A549 (cell line): ENCODE data around the gene FBXO48. TPM values are rescaled to one million over a fixed set of nuclear protein-coding genes. Genes with fewer than 3 reads are reported as not detected.

Source experiments
- ATAC-seq, 2 experiments: fragments of 200-7000 bp in 1 of 2; fragments of >200 bp in 1 of 2; cut with Nextera tagmentation in 1 of 2; cut with Tn5 transposase in 1 of 2; 3 replicates each; pipeline versions ENCODE4 v1.8.0 to v1.9.1; 2018 to 2020; ENCODE audit warnings: mild to moderate bottlenecking in 1 of 2, moderate library complexity in 1 of 2
- CTCF ChIA-PET: fragments of 300-600 bp; sonication (Branson Sonifier 250); formaldehyde crosslinking; extraction: SDS; loops from one replicate; lab custom pipeline; 2021; ENCODE audit warnings: antibody characterized with exemption, inconsistent platforms; lab: Yijun Ruan, JAX
- POLR2A ChIA-PET: fragments of 350-600 bp; formaldehyde crosslinking; extraction: SDS; loops from one replicate; lab custom pipeline; 2021; ENCODE audit warnings: antibody characterized with exemption, inconsistent platforms; lab: Yijun Ruan, JAX
- DNase-seq, 2 experiments: peaks; one replicate each; pipeline versions ENCODE4 v3.0.0 to v3.0.0-alpha.2; 2011 to 2016; ENCODE audit warnings: low read depth in 1 of 2, low spot score in 1 of 2
- FAIRE-seq: peaks from 2 replicates; lab custom pipeline; 2011; peaks lifted over from hg19 to GRCh38; lab: Jason Lieb, UNC
- H3K27ac ChIP-seq, 2 experiments: fragments of >200 bp; sonication (Bioruptor Twin); formaldehyde crosslinking; 3 replicates each; pipeline ENCODE4 v1.5.1; 2016 to 2017
- H3K4me1 ChIP-seq: fragments of >200 bp; sonication (Bioruptor Twin); formaldehyde crosslinking; 3 replicates; pipeline ENCODE4 v1.6.1; 2016
- H3K4me2 ChIP-seq: fragments of >200 bp; sonication (Bioruptor Twin); formaldehyde crosslinking; 3 replicates; pipeline ENCODE4 v1.6.1; 2016
- H3K4me3 ChIP-seq: fragments of >200 bp; sonication (Bioruptor Twin); formaldehyde crosslinking; 3 replicates; pipeline ENCODE4 v1.5.1; 2016
- H3K9me3 ChIP-seq: fragments of >200 bp; sonication (Bioruptor Twin); formaldehyde crosslinking; 3 replicates; pipeline ENCODE4 v1.6.1; 2016
- CBX8 ChIP-seq: fragments of 200-600 bp; sonication (generic); IDR thresholded peaks from 2 replicates; pipeline ENCODE4 v1.6.1; 2016
- GATA3 ChIP-seq: IDR thresholded peaks from 2 replicates; pipeline ENCODE4 v1.6.1; 2012; ENCODE audit warnings: borderline replicate concordance
- HDAC2 ChIP-seq: fragments of 200-600 bp; sonication (generic); IDR thresholded peaks from 2 replicates; pipeline ENCODE4 v1.6.1; 2016
- HMGXB4 ChIP-seq: fragments of 250-450 bp; sonication (Bioruptor Pico); IDR thresholded peaks from 2 replicates; pipeline ENCODE4 v1.5.0; 2021; ENCODE audit warnings: mild to moderate bottlenecking, moderate library complexity, borderline replicate concordance
- HOXA7 ChIP-seq: fragments of 250-450 bp; sonication (Bioruptor Pico); IDR thresholded peaks from 2 replicates; pipeline ENCODE4 v1.5.0; 2020; ENCODE audit warnings: mild to moderate bottlenecking, moderate library complexity
- KDM5A ChIP-seq: fragments of 200-600 bp; sonication (generic); IDR thresholded peaks from 2 replicates; pipeline ENCODE4 v1.6.1; 2016; ENCODE audit warnings: antibody characterized with exemption, mild to moderate bottlenecking
- MAFK ChIP-seq: fragments of 450-650 bp; IDR thresholded peaks from 2 replicates; pipeline ENCODE4 v1.6.1; 2014; ENCODE audit not compliant: partially characterized antibody
- MYC ChIP-seq: IDR thresholded peaks from 2 replicates; pipeline ENCODE4 v1.6.1; 2012; ENCODE audit warnings: mild to moderate bottlenecking, inconsistent platforms, low read length, improper control_type of control experiment, borderline replicate concordance
- NFE2L2 ChIP-seq: fragments of 150-350 bp; conservative IDR thresholded peaks from 2 replicates; pipeline ENCODE4 v1.6.1; 2014; ENCODE audit warnings: low read length
- POLR2A ChIP-seq: IDR thresholded peaks from 2 replicates; pipeline ENCODE4 v1.6.1; 2012; ENCODE audit warnings: mild to moderate bottlenecking, low read length
- RAD21 ChIP-seq, 2 experiments: fragments of >200 bp in 1 of 2; sonication (Bioruptor Twin) in 1 of 2; formaldehyde crosslinking in 1 of 2; IDR thresholded peaks in 1 of 2; conservative IDR thresholded peaks in 1 of 2; 2 replicates in 1 of 2; 3 replicates in 1 of 2; pipeline ENCODE4 v1.6.1; 2012 to 2018; ENCODE audit warnings: inconsistent platforms in 1 of 2
- RARB ChIP-seq: fragments of 250-450 bp; sonication (Bioruptor Pico); IDR thresholded peaks from 2 replicates; pipeline ENCODE4 v1.8.0; 2021; ENCODE audit warnings: mild to moderate bottlenecking, moderate library complexity
- RFX5 ChIP-seq: fragments of 450-650 bp; IDR thresholded peaks from 2 replicates; pipeline ENCODE4 v1.7.1; 2014; ENCODE audit warnings: antibody characterized with exemption, mild to moderate bottlenecking, moderate library complexity
- SMC3 ChIP-seq: fragments of >200 bp; sonication (Bioruptor Twin); formaldehyde crosslinking; IDR thresholded peaks from 3 replicates; pipeline ENCODE4 v1.6.1; 2018; ENCODE audit warnings: inconsistent platforms
- TFCP2L1 ChIP-seq: fragments of 250-450 bp; sonication (Bioruptor Pico); IDR thresholded peaks from 2 replicates; pipeline ENCODE4 v1.5.0; 2021; ENCODE audit warnings: mild to moderate bottlenecking
- ZSCAN20 ChIP-seq: fragments of 250-450 bp; sonication (Bioruptor Pico); IDR thresholded peaks from 2 replicates; pipeline ENCODE4 v1.8.0; 2022; ENCODE audit warnings: mild to moderate bottlenecking, moderate library complexity
- WGBS: methylation state at CpG from one replicate; pipeline ENCODE4 v1.1.6; 2017; ENCODE audit errors: missing lambda C conversion rate; 5-methylcytosine and 5-hydroxymethylcytosine counted together
- polyA plus RNA-seq, 4 experiments: library from polyadenylated mRNA; depleted of rRNA in 3 of 4; stranded (reverse); fragments of >200 nt; fragmentation: RNase III in 1 of 4; extraction: RNeasy Plus Mini Kit Qiagen cat#74134 plus additional on column Dnase treatment in 1 of 4; gene quantifications; 2 replicates in 3 of 4; 3 replicates in 1 of 4; pipeline ENCODE4 v1.2.3, GENCODE V29; 2011 to 2017
- TF ChIP-seq, protein P1 (sequence below): fragments of >200 bp; sonication (Bioruptor Twin); formaldehyde crosslinking; IDR thresholded peaks from 2 replicates; pipeline ENCODE4 v1.6.1; 2016
- TF ChIP-seq, protein P2 (sequence below): IDR thresholded peaks from 2 replicates; pipeline ENCODE4 v1.6.1; 2012
- TF ChIP-seq, protein P3 (sequence below): fragments of 200-600 bp; sonication (generic); IDR thresholded peaks from 2 replicates; pipeline ENCODE4 v1.6.1; 2016; ENCODE audit warnings: antibody characterized with exemption, mild to moderate bottlenecking, moderate library complexity
- TF ChIP-seq, protein P4 (sequence below): fragments of >200 bp; sonication (Bioruptor Twin); formaldehyde crosslinking; IDR thresholded peaks from 3 replicates; pipeline ENCODE4 v1.6.1; 2016

The FBXO48 gene
- polyA plus RNA-seq, 2 of the 4 experiments (the other 2 are of a cell fraction), result 0.72 to 2.1 TPM

DNA sequence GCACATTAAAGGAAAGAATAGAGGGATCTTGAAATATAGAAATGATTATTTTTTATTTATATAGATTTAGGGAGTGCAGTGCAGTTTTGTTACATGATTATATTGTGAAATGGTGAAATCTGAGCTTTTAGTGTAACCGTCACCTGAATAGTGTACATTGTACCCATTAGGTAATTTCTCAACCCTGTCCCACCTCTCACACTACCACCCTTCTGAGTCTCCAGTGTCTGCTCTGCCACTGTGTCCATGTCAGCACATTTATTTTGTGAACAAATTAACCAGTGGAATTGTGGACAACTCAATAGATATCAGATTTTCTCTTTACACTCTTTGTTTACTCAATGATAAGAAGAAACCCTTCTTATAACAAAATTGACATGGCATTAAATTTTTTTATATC, 24.5 kb upstream of the FBXO48 start:
- DNase-seq (no peak), FAIRE-seq (no peak), ATAC-seq (no peak)
- POLR2A ChIA-PET, result no interaction called here
- Histone ChIP-seq H3K9me3 (peaks cover 3% of the 10 kb centered on the region; the same call in 1 of the 3 replicates), H3K4me2 (no peak overlapping the region), H3K4me1 (no peaks in the 10 kb centered on the region), H3K27ac (no peak overlapping the region), H3K4me3 (no peak overlapping the region)
- TF ChIP-seq RFX5 (no peak), HOXA7 (no peak), POLR2A (no peak), CBX8 (no peak), TFCP2L1 (CRISPR knock-in tag) (no peak), RAD21 (conservative IDR thresholded peaks at IDR 0.05 in 1 of 2, IDR thresholded peaks at IDR 0.05 in 1 of 2) (no peak), ZSCAN20 (CRISPR knock-in tag) (no peak), MAFK (no peak), RARB (CRISPR knock-in tag) (no peak), GATA3 (no peak), HMGXB4 (no peak)
- TF ChIP-seq, protein P1, sequence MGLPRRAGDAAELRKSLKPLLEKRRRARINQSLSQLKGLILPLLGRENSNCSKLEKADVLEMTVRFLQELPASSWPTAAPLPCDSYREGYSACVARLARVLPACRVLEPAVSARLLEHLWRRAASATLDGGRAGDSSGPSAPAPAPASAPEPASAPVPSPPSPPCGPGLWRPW, result no peak
- 94% methylated on average over 1 of the region's 1 CpG for WGBS
- CTCF ChIA-PET, result no interaction called here

DNA sequence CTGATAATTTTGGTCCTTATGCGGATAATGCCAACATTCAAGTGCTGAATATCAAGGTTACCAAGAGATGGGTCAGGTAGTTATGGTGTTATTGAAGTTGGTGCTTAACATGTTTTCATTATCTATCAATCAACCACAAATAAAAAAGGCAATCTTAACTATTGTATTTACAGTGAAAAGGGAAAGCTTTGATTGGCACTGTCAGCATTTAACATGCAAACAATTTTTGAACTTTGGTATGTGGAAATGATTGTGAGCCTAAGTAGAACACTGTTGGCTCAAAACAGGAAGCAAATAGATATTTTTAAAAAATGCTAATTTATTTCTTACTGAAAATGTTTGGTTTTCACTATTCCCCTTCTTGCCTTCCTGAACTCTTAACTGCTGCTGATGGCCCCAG, 22.2 kb upstream of the FBXO48 start:
- FAIRE-seq, result peak; percentile 65
- CTCF ChIA-PET, result interaction anchor here (0.9 to 5.1 kb wide), 5 partner anchors 15 to 436 kb away, joined by 3 to 49 read pairs (median 8); no protein-coding TSS in a partner anchor

More for the DNA sequence above, 22.2 kb upstream of the FBXO48 start:
- Histone ChIP-seq H3K4me1 (no peaks in the 10 kb centered on the region), H3K4me2 (no peak overlapping the region), H3K9me3 (no peaks in the 10 kb centered on the region), H3K4me3 (no peak overlapping the region), H3K27ac (no peak overlapping the region)
- POLR2A ChIA-PET, result no interaction called here
- TF ChIP-seq NFE2L2, result no peak
- TF ChIP-seq SMC3, result no peak
- TF ChIP-seq KDM5A, result no peak
- TF ChIP-seq MYC, result no peak
- TF ChIP-seq, protein P2, sequence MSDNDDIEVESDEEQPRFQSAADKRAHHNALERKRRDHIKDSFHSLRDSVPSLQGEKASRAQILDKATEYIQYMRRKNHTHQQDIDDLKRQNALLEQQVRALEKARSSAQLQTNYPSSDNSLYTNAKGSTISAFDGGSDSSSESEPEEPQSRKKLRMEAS, result no peak
- no peak for TF ChIP-seq HDAC2
- peak; percentile 32 for TF ChIP-seq MAFK
- TF ChIP-seq, protein P3, sequence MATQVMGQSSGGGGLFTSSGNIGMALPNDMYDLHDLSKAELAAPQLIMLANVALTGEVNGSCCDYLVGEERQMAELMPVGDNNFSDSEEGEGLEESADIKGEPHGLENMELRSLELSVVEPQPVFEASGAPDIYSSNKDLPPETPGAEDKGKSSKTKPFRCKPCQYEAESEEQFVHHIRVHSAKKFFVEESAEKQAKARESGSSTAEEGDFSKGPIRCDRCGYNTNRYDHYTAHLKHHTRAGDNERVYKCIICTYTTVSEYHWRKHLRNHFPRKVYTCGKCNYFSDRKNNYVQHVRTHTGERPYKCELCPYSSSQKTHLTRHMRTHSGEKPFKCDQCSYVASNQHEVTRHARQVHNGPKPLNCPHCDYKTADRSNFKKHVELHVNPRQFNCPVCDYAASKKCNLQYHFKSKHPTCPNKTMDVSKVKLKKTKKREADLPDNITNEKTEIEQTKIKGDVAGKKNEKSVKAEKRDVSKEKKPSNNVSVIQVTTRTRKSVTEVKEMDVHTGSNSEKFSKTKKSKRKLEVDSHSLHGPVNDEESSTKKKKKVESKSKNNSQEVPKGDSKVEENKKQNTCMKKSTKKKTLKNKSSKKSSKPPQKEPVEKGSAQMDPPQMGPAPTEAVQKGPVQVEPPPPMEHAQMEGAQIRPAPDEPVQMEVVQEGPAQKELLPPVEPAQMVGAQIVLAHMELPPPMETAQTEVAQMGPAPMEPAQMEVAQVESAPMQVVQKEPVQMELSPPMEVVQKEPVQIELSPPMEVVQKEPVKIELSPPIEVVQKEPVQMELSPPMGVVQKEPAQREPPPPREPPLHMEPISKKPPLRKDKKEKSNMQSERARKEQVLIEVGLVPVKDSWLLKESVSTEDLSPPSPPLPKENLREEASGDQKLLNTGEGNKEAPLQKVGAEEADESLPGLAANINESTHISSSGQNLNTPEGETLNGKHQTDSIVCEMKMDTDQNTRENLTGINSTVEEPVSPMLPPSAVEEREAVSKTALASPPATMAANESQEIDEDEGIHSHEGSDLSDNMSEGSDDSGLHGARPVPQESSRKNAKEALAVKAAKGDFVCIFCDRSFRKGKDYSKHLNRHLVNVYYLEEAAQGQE, result no peak
- TF ChIP-seq, protein P4, sequence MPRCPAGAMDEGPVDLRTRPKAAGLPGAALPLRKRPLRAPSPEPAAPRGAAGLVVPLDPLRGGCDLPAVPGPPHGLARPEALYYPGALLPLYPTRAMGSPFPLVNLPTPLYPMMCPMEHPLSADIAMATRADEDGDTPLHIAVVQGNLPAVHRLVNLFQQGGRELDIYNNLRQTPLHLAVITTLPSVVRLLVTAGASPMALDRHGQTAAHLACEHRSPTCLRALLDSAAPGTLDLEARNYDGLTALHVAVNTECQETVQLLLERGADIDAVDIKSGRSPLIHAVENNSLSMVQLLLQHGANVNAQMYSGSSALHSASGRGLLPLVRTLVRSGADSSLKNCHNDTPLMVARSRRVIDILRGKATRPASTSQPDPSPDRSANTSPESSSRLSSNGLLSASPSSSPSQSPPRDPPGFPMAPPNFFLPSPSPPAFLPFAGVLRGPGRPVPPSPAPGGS, result no peak
- WGBS, result 91% methylated on average over 1 of the region's 1 CpG
- DNase-seq, result no peak
- no peak for ATAC-seq
